ENCODE data around the gene ARVCF. TPM values are rescaled to one million over a fixed set of nuclear protein-coding genes. Genes with fewer than 3 reads are reported as not detected.

Gene ARVCF
- total RNA-seq = 95.3 and 101 TPM in 2 replicates
- long read RNA-seq = 0 reads

GRCh38 chr22:20016734-20017621, at the start of gene ARVCF:
Gene ARVCF, minus strand, starts transcription at chr22:20016823. Its CDS starts 26,029 bp downstream, at chr22:19990794.
- Mint-ChIP-seq H3K27ac (no peak within 1 kb of the TSS), H3K4me3 (ENCODE audit: low read depth) (peak within 1 kb of the TSS; percentile 74), H3K27me3 (peaks cover 44% of the 10 kb centered on the region), H3K4me1 (ENCODE audit: low read depth) (peaks cover 7% of the 10 kb centered on the region), H3K9me3 (ENCODE audit: low read depth) (no peaks in the 10 kb centered on the region), H3K36me3 (ENCODE audit: insufficient read depth) (no peaks in the 10 kb centered on the region)
- DNase-seq (ENCODE audit: low spot score, unreplicated experiment) = peak; percentile 87
- peak; percentile 19 for TF ChIP-seq CTCF (IDR thresholded peaks at IDR 0.05; ENCODE audit: unreplicated experiment)

GRCh38 chr22:20065896-20066616, 49.4 kb upstream of the ARVCF start:
- H3K4me3 Mint-ChIP-seq (ENCODE audit: low read depth) = no peak overlapping the region
- H3K27me3 Mint-ChIP-seq = no peaks in the 10 kb centered on the region
- no peak overlapping the region for H3K27ac Mint-ChIP-seq
- H3K4me1 Mint-ChIP-seq (ENCODE audit: low read depth) = no peaks in the 10 kb centered on the region
- H3K36me3 Mint-ChIP-seq (ENCODE audit: insufficient read depth) = no peaks in the 10 kb centered on the region
- no peaks in the 10 kb centered on the region for H3K9me3 Mint-ChIP-seq (ENCODE audit: low read depth)
- no peak for DNase-seq (ENCODE audit: low spot score, unreplicated experiment)
- TF ChIP-seq CTCF (IDR thresholded peaks at IDR 0.05; ENCODE audit: unreplicated experiment) = no peak

- DNase-seq (ENCODE audit: low spot score, unreplicated experiment) = no peak
- H3K9me3 Mint-ChIP-seq (ENCODE audit: low read depth) = no peaks in the 10 kb centered on the region
- peaks cover 2% of the 10 kb centered on the region for H3K36me3 Mint-ChIP-seq (ENCODE audit: insufficient read depth)
- H3K27ac Mint-ChIP-seq = peak overlapping the region; percentile 8
- no peak for TF ChIP-seq CTCF (IDR thresholded peaks at IDR 0.05; ENCODE audit: unreplicated experiment)
- no peaks in the 10 kb centered on the region for H3K27me3 Mint-ChIP-seq
- H3K4me1 Mint-ChIP-seq (ENCODE audit: low read depth) = no peaks in the 10 kb centered on the region
- H3K4me3 Mint-ChIP-seq (ENCODE audit: low read depth) = no peak overlapping the region
Observed at GRCh38 chr22:20064545-20065262, 48.1 kb upstream of the ARVCF start.

GRCh38 chr22:20064140-20064480, 47.5 kb upstream of the ARVCF start:
- Mint-ChIP-seq H3K27ac (no peak overlapping the region), H3K4me1 (ENCODE audit: low read depth) (no peaks in the 10 kb centered on the region), H3K27me3 (no peaks in the 10 kb centered on the region), H3K36me3 (ENCODE audit: insufficient read depth) (peaks cover 2% of the 10 kb centered on the region), H3K9me3 (ENCODE audit: low read depth) (no peaks in the 10 kb centered on the region), H3K4me3 (ENCODE audit: low read depth) (no peak overlapping the region)
- no peak for DNase-seq (ENCODE audit: low spot score, unreplicated experiment)
- TF ChIP-seq CTCF (IDR thresholded peaks at IDR 0.05; ENCODE audit: unreplicated experiment) = no peak
